Activated CD8-positive, alpha-beta memory T cell treated with anti-CD3 and anti-CD28 coated beads for 1 hour (primary cell): ENCODE results near the gene ASPRV1.

ENCODE experiments used
- DNase-seq, 2 donors: peaks; one replicate each; pipeline ENCODE4 v3.0.0-alpha.2; 2020; ENCODE audit warnings: low read depth in 1 of 2; ENCODE audit errors: extremely low read depth in 1 of 2

The ASPRV1 gene

GRCh38 chr2:69989009-69989408, 27.6 kb upstream of the ASPRV1 start:
- DNase-seq, result no peak

DNA sequence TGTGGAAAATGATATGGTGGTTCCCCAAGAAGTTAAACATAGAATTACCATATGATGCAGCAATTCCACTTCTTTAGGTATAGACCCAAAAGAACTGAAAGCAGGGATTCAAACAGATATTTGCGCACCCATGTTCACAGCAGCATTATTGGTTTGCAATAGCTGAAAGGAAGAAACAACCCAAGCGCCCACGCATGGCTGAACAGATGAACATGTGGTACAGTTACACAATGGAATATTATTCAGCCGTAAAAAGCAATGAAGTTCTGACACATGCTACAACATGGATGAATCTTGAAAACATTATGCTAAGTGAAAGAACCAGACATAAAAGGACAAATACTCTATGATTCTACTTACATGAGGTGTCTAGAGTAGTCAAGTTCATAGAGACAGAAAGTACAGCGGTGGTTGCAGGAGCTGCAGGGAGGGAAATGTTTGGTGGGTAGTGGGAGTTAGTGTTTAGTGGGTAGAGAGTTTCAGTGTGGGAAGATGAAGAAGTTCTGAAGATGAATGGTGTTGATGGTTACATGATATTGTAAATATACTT, 26.7 kb upstream of the ASPRV1 start:
- DNase-seq, result no peak

GRCh38 chr2:69986691-69987090, 25.3 kb upstream of the ASPRV1 start:
- no peak for DNase-seq

DNA sequence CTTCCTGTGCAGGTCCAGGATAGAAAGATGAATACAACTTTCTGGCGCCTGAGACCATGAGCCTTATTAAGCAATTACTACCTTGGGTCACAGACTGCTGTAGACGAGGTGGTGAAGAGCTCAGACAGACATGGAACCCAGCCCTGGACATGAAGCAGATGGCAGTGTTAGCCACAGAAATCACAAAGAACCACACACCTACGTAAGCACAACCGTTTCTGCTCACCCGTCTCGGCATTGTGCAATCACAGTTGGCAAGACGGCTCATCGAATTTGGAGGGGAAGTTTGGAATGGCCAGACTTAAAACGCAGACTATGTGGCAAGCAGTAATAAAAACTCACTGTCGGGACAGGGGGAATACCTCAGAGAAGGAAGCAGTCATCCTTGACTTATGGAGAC, 24.3 kb upstream of the ASPRV1 start:
- no peak for DNase-seq

GRCh38 chr2:69985216-69985615, 23.8 kb upstream of the ASPRV1 start:
- DNase-seq, result no peak

GRCh38 chr2:69983392-69983966, 22.0 kb upstream of the ASPRV1 start:
- DNase-seq, result no peak

DNA sequence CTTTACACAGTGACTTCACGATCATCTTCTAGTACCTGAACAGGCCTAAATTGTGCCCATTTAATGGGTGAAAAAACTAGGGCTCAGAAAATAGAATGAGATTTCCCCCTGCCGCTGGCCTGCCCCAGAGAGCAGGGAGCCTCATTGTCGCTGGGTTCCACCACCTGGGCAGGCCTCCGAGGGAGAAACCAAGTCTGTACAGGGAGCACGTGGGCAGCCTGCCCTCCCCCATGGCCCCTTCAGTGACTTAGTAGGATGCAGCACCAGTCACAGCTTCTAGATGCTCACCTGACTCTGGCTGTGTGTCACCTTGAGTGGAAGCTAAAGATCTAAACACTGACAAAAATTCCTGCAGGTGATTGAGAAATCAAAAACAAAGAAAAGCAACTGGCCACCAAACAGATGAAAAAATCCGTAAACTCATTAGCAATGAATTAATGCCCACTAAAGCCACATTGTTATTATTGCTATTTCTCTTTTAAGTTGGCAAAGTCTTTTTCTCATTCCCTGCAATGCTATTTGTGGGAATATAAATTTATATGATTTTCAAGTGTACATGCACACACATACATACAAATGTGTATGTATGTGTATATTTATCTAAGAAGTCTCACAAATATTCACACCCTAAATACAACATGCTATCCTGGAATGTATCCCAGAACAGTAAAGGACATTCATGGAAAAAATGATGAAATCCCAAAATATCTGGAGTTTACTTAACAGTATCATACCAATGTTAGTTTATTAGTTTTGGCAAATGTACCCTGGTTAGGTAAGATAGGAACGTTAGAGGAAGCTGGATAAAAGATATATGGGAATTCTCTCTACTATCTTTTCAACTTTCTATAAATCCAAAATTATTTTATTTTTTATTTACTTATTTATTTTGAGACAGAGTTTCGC, 18.7 kb upstream of the ASPRV1 start:
- no peak for DNase-seq

GRCh38 chr2:69977906-69978482, 16.6 kb upstream of the ASPRV1 start:
- no peak for DNase-seq

GRCh38 chr2:69977186-69977585, 15.8 kb upstream of the ASPRV1 start:
- no peak for DNase-seq

- DNase-seq, result no peak
These were observed 14.5 kb upstream of the ASPRV1 start for GRCh38 chr2:69975853-69976462.

- DNase-seq, result no peak
These were observed 13.9 kb upstream of the ASPRV1 start for GRCh38 chr2:69975136-69975852.

DNA sequence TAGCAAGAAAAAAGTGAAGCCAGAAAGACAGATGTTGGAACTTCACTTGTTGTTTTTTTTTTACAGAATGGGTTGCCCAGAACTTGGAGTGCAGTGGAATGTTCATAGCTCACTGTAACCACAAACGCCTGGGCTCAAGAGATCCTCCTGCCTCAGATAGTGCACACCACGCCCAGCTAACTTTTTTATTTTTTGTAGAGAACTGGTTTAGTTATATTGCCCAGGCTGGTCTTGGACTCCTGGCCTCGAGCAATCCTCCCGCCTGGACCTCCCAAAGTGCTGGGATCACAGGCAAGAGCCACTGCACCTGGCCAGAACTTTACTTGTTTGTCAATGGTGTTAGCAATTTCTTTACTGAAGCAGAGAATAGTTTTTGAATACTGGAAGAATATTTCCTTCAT, 11.9 kb upstream of the ASPRV1 start:
- DNase-seq, result no peak

- DNase-seq, result no peak
These were observed 11.4 kb upstream of the ASPRV1 start for GRCh38 chr2:69972822-69973221.

GRCh38 chr2:69969991-69970390, 8.6 kb upstream of the ASPRV1 start:
- DNase-seq, result no peak

DNA sequence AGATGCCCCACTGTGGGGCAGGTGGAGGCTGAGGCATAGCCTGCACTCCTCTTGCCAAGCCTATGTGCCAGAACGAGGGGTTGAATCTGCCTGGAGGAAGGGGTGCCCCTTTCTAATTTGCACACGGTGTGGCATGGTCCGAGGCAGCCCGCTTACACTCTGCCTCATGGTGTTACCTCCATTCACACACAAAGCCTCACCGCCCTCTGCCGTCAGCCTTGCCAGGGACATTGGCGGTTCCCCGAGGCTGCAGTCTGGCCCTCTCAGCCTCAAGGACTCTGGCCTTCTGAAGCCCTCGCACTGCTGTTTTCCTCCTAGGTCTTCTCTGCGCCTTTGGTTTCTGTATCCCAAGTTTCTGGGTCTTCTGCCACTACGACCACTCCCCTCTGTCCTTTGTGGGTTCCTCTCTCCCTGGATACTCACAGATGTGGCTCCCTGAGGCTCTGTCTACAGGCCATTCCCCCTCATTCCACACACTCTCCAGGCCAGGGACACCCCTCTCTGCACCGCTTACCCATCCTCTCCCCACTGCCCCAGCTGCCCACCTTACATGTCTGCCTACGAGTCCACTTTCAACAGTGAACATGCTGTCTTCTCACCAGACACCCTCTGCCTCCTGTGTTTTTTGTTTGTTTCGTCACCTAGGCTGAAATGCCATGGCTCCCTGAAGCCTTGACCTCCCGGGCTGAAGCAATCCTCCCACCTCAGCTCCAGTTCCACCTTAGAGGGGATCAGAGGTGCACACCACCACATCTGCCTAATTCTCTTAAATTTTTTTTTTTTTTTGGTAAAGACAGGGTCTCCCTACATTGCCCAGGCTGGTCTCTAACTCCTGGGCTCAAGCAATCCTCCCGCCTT, 7.9 kb upstream of the ASPRV1 start:
- DNase-seq, result no peak

GRCh38 chr2:69968609-69969008, 7.2 kb upstream of the ASPRV1 start:
- no peak for DNase-seq

DNA sequence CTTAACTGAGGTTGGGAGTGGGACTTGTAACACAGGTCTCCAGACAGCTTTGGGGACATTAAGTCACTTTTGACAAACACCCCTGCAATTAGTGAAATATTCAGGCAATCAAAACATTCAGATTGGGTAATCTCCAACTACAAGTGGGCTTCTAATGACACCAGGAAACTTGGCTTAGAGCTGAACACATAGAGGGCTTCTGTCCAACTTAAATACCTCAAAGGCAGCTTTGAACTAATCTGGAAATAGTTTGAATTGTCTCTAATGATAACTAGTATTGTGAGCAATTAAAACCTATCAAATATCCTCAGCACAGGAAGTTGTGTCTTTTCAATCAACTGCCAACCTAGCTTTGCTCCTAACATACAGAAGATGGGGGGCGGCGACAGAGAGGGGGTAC, 5.1 kb upstream of the ASPRV1 start:
- no peak for DNase-seq

DNA sequence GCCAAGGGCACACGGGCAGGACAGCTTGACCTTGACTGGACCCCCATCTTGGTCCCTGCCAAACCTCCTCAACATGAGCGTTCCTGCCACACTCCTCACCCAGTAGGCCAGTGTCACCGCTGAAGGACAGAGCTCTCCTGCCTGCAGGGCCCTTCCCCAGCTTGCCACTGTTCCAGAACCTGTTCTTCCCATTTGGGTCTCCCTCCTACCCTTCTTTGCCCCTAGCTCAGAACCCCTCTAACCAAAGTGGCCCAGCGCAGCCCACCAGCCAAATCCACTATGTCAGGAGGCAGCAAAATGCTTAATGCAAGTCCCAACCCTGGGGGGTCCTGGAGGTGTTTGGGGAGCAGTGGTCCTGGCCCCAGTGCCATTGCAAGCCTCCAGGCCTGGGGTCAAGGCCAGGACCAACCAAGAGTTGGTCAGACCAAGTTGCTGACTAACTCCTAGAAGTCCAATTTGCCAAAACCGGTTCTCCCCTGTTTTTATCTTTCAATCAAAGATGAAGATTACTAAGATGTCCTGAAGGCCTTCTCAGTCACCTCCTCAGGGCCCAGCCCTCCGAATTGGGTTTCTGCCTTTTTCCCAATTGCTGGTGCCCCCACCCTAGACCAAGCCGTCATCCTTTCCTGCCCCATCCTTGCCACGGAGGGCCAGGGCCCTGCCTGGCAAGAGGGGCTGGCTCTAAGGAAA, 4.5 kb upstream of the ASPRV1 start:
- no peak for DNase-seq

DNA sequence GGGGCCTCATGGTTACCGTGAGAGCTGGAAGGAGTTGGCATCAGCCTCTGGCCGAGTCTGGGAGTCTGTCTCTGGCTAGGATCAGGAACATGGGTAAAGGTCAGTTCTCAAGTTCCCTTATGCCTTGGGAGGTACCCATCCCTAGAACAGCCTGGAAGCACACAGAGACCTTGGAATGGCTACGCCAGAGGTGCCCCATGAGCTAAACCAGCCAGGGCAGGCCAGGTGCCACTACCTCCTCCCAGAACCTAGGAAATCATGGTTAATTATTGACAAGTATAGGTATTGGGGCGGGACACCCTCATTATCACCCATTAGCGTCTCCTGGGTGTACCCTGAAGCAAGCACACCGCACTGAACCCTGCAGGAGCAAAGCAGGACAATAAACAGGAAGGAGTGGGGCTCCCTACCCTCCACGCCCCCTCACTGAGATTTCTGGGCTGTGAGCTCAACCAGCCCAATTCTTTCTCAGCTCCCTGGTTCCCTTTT, 3.0 kb upstream of the ASPRV1 start:
- DNase-seq, result no peak
